ENCODE results near the gene TBXA2R. TPM values are rescaled to one million over a fixed set of nuclear protein-coding genes. Genes with fewer than 3 reads are reported as not detected.
"Not testable (repeated sequence)": the region's sequence is repeated elsewhere in the genome, so short reads cannot be mapped to it uniquely, and the experiment has no call there.

Gene TBXA2R
- total RNA-seq, 1 donor from 2014 or later = 4.9 TPM

- no peak for TF ChIP-seq CTCF (IDR thresholded peaks at IDR 0.05)
- H3K9me3 ChIP-seq = no peaks in the 10 kb centered on the region
- DNase-seq (no peak), ATAC-seq (no peak)
- no peaks in the 10 kb centered on the region for H3K4me1 ChIP-seq
- no peaks in the 10 kb centered on the region for H3K27me3 ChIP-seq (ENCODE audit: low read depth)
- H3K27ac ChIP-seq = no peak overlapping the region
- no peak overlapping the region for H3K4me3 ChIP-seq
- peaks cover 84% of the 10 kb centered on the region for H3K36me3 ChIP-seq
- intact Hi-C loops (cut with DNase I) = no loop called here
These were observed 45.7 kb upstream of the TBXA2R start for GRCh38 chr19:3652422-3652821.

GRCh38 chr19:3651684-3652083, 45.0 kb upstream of the TBXA2R start:
- Histone ChIP-seq H3K27me3 (ENCODE audit: low read depth) (no peaks in the 10 kb centered on the region), H3K36me3 (peaks cover 81% of the 10 kb centered on the region), H3K4me1 (no peaks in the 10 kb centered on the region), H3K4me3 (no peak overlapping the region), H3K27ac (no peak overlapping the region), H3K9me3 (no peaks in the 10 kb centered on the region)
- DNase-seq = no peak
- intact Hi-C loops (cut with DNase I) = no loop called here
- ATAC-seq = no peak
- TF ChIP-seq CTCF (IDR thresholded peaks at IDR 0.05) = no peak

- intact Hi-C loops (cut with DNase I) = no loop called here
- ATAC-seq = no peak
- Histone ChIP-seq H3K27me3 (ENCODE audit: low read depth) (no peaks in the 10 kb centered on the region), H3K27ac (no peak overlapping the region), H3K9me3 (no peaks in the 10 kb centered on the region), H3K4me3 (no peak overlapping the region), H3K4me1 (no peaks in the 10 kb centered on the region), H3K36me3 (peaks cover 83% of the 10 kb centered on the region)
- TF ChIP-seq CTCF (IDR thresholded peaks at IDR 0.05) = no peak
- DNase-seq = no peak
These were observed 43.2 kb upstream of the TBXA2R start for GRCh38 chr19:3649888-3650287.

GRCh38 chr19:3648037-3648905, 41.6 kb upstream of the TBXA2R start:
- peaks cover 83% of the 10 kb centered on the region for H3K36me3 ChIP-seq
- intact Hi-C loops (cut with DNase I) = no loop called here
- no peak overlapping the region for H3K4me3 ChIP-seq
- no peak overlapping the region for H3K27ac ChIP-seq
- no peak for DNase-seq
- H3K4me1 ChIP-seq = no peaks in the 10 kb centered on the region
- ATAC-seq = no peak
- H3K27me3 ChIP-seq (ENCODE audit: low read depth) = no peaks in the 10 kb centered on the region
- no peak for TF ChIP-seq CTCF (IDR thresholded peaks at IDR 0.05)
- H3K9me3 ChIP-seq = no peaks in the 10 kb centered on the region

GRCh38 chr19:3647102-3647501, 40.4 kb upstream of the TBXA2R start:
- H3K27me3 ChIP-seq (ENCODE audit: low read depth); DNase-seq; intact Hi-C loops (cut with DNase I); H3K27ac ChIP-seq; H3K4me3 ChIP-seq; H3K4me1 ChIP-seq; ATAC-seq; H3K9me3 ChIP-seq: not testable (repeated sequence)
- peaks cover 83% of the 10 kb centered on the region for H3K36me3 ChIP-seq

- DNase-seq = no peak
These were observed 39.8 kb upstream of the TBXA2R start for GRCh38 chr19:3646336-3647092.

More at GRCh38 chr19:3646336-3647092, 39.8 kb upstream of the TBXA2R start:
- no peaks in the 10 kb centered on the region for H3K4me1 ChIP-seq
- intact Hi-C loops (cut with DNase I) = no loop called here
- H3K36me3 ChIP-seq = peaks cover 83% of the 10 kb centered on the region
- no peak for TF ChIP-seq CTCF (IDR thresholded peaks at IDR 0.05)
- ATAC-seq = no peak
- H3K9me3 ChIP-seq = no peaks in the 10 kb centered on the region
- H3K4me3 ChIP-seq = no peak overlapping the region
- H3K27ac ChIP-seq = no peak overlapping the region
- no peaks in the 10 kb centered on the region for H3K27me3 ChIP-seq (ENCODE audit: low read depth)

All from lower lobe of right lung (tissue), 2 donors.